ENCODE measurements around the gene GON7. TPM values are rescaled to one million over a fixed set of nuclear protein-coding genes. Genes with fewer than 3 reads are reported as not detected.
"Not testable (repeated sequence)": the region's sequence is repeated elsewhere in the genome, so short reads cannot be mapped to it uniquely, and the experiment has no call there.

The GON7 gene, protein sequence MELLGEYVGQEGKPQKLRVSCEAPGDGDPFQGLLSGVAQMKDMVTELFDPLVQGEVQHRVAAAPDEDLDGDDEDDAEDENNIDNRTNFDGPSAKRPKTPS
- total RNA-seq, result 10 to 100 TPM; 10.3 to 23.7 (median 15.6) TPM

DNA sequence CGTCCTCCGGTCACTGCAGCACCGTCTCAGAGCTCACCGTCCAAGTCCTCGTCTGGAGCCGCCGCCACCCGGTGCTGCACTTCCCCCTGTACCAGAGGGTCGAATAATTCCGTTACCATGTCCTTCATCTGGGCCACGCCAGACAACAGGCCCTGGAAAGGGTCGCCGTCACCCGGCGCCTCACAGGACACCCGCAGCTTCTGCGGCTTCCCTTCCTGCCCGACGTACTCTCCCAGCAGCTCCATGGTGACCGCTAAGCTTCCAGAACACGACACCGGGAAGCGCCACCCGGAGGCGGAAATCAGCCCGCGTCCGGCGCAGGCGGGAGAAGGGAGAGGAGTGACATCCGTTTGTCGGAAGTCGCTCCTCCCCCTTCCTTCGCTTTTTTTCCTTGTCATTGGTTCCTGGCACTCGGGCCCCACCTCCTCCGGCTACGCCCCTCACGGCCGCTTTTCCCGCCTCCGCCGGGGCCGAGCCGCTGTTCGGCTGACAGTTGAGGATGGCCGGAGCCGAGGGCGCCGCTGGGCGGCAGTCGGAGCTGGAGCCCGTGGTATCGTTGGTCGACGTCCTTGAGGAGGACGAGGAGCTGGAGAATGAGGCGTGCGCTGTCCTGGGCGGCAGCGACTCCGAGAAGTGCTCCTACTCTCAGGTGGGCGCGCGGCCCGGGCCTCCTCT is at the start of gene GON7, which contains the start of gene UBR7:
TSS of gene GON7 (minus strand) at position 273 of the 675 bp plus-strand sequence. CDS start at position 245, 28 bp downstream.
TSS of gene UBR7 (plus strand) at position 464 of the 675 bp plus-strand sequence. CDS start at position 500, 36 bp downstream.
- peak within 1 kb of the TSS; percentile 72 to 90 for H3K27ac ChIP-seq
- 0 to 3% (median 0%) methylated on average over 1 to 16 of the region's 65 CpGs; no CpG with 5 or more reads in 6 of the 10 experiments for WGBS, 10 experiments

DNA sequence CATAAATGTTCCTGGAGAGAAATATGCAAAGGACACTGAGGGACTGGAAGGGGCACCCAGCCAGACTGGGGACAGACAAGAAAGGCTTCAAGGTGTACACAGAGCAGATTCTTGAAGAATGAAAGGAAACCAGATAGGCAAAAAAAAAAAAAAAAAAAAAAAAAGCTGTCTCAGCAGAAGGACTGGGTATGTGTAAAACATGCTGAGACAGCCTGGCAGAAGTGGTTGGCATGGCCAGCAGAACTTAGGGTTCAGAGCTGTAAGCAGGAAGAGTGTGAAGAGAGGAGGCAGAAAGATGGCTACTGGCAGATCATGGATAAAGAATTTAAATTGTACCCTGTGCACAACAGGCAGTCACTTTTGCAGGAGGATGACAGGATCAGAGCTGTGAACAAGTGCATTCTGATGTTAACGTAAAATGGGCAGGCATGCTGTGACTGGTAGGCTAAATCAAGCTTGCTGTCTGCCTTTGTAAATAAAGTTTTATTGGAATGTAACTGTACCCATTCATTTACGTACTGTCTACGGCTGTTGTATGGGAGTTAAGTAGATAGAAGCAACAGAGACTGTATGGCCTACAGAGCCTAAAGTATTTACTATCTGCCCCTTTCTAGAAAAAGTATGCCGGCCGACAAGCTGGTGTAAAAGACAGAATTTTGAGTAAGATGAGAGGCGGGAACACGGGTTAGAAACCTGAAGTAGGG is 42.4 kb upstream of the GON7 start:
- ATAC-seq (replicated peaks in 6 of 8), result no peak
- Histone ChIP-seq H3K4me1 (replicated peaks in 1 of 2) (no peaks in the 10 kb centered on the region), H3K4me3 (no peak overlapping the region), H3K27ac (no peak overlapping the region)
- in situ Hi-C loops (cut with MboI; ENCODE audit: low pct_unique_long_range_greater_than_20kb in 2 of 9, low sequenced_read_pairs in 9 of 9, unreplicated experiment in 9 of 9), result loop anchor here in 2 of 9 experiments (25.0 kb wide), 2 partner anchors 288 to 363 kb away; no protein-coding TSS in a partner anchor
- WGBS, 10 experiments, result 85 to 100% (median 96%) methylated on average over 1 to 7 of the region's 7 CpGs

More for the DNA sequence above, at the start of gene GON7, which contains the start of gene UBR7:
- peak; percentile 88 to 95 (median 90) for ATAC-seq (replicated peaks in 6 of 8)
- Histone ChIP-seq H3K4me1 (replicated peaks in 1 of 2) (peaks cover 5 to 13% of the 10 kb centered on the region in 2 donors), H3K4me3 (peak within 1 kb of the TSS; percentile 58 to 79 (median 74))
- in situ Hi-C loops (cut with MboI; ENCODE audit: low pct_unique_long_range_greater_than_20kb in 2 of 9, low sequenced_read_pairs in 9 of 9, unreplicated experiment in 9 of 9), result no loop called here

DNA sequence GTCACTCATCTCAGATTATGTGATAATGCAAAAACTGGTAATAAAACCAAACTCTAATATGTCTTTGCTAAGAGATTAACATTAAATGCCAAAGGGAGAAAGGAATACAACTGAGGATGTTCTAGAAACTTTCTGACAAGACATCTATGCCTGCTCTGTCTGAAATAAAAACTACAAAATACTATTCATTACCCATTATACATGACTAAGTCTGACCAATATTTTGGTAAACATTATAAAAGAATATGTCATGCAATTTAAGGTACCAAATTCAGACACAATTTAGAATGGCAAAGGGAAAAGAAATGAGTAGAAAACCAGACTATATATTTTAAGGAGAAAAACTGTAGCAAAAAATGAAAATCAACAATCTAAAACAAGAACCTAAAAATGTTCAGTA is 39.7 kb upstream of the GON7 start:
- Histone ChIP-seq H3K27ac (no peak overlapping the region), H3K4me1 (replicated peaks in 1 of 2) (no peaks in the 10 kb centered on the region), H3K4me3 (no peak overlapping the region)
- in situ Hi-C loops (cut with MboI; ENCODE audit: low pct_unique_long_range_greater_than_20kb in 2 of 9, low sequenced_read_pairs in 9 of 9, unreplicated experiment in 9 of 9), result loop anchor here in 2 of 9 experiments (25.0 kb wide), 2 partner anchors 291 to 366 kb away; no protein-coding TSS in a partner anchor
- no peak for ATAC-seq (replicated peaks in 6 of 8)

DNA sequence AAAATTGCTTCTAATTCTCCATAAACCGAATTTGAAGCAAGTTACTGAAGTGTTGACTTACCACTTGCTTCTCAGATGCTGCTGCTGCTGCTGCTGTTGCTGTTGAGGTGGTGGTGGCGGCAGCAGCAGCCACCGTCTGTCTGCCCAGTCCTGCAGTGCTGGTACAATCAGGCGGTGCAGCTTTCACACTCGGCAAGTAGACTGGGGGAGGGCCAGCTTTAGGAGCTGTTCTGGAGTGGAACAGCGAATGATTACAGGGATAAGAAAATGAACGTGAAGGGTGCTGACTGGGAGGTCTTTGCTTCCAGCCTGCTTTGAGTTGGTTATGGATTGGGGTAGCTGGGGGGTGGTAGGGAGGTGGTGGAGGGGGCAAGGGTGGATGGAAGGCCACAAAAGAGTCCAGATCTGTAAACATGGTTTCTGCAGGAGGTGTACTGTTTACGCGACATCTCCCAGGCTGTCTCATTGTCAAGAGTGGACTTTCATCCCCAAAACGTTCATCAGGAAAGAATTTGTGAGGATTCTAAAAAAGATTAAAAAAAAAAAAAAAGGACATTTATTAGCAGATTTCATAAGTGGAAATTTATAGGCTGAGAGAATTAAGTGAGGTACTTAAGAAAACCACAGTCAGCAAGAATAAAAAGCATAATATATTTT is 39.0 kb upstream of the GON7 start:
- H3K4me3 ChIP-seq, result no peak overlapping the region
- ATAC-seq (replicated peaks in 6 of 8), result no peak
- H3K4me1 ChIP-seq (replicated peaks in 1 of 2), result no peaks in the 10 kb centered on the region
- 50 to 97% (median 81%) methylated on average over 1 to 7 of the region's 10 CpGs for WGBS, 10 experiments
- H3K27ac ChIP-seq, result no peak overlapping the region
- in situ Hi-C loops (cut with MboI; ENCODE audit: low pct_unique_long_range_greater_than_20kb in 2 of 9, low sequenced_read_pairs in 9 of 9, unreplicated experiment in 9 of 9), result loop anchor here in 2 of 9 experiments (25.0 kb wide), 2 partner anchors 291 to 366 kb away; no protein-coding TSS in a partner anchor

DNA sequence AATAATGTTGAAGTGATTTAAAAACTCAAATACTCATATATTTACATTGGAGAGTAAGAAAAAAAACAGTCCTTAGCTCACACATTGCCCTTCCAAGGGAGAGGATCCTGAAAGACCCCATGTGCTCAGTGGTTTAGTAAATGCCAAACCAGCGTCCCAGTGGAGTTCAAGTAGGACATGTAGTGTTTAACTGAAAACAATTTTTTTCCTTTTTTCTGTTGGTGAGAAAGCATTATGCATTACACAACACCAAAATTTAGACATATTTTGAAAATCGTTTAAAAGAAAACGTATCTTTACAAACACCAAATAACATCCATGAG is 33.8 kb upstream of the GON7 start:
- Histone ChIP-seq H3K27ac (no peak overlapping the region), H3K4me1 (replicated peaks in 1 of 2) (no peaks in the 10 kb centered on the region), H3K4me3 (no peak overlapping the region)
- in situ Hi-C loops (cut with MboI; ENCODE audit: low pct_unique_long_range_greater_than_20kb in 2 of 9, low sequenced_read_pairs in 9 of 9, unreplicated experiment in 9 of 9), result loop anchor here in 2 of 9 experiments (25.0 kb wide), 2 partner anchors 297 to 372 kb away; no protein-coding TSS in a partner anchor
- WGBS, 10 experiments, result 80 to 100% (median 89%) methylated on average over 1 to 3 of the region's 3 CpGs; no CpG with 5 or more reads in 1 of the 10 experiments
- no peak for ATAC-seq (replicated peaks in 6 of 8)

DNA sequence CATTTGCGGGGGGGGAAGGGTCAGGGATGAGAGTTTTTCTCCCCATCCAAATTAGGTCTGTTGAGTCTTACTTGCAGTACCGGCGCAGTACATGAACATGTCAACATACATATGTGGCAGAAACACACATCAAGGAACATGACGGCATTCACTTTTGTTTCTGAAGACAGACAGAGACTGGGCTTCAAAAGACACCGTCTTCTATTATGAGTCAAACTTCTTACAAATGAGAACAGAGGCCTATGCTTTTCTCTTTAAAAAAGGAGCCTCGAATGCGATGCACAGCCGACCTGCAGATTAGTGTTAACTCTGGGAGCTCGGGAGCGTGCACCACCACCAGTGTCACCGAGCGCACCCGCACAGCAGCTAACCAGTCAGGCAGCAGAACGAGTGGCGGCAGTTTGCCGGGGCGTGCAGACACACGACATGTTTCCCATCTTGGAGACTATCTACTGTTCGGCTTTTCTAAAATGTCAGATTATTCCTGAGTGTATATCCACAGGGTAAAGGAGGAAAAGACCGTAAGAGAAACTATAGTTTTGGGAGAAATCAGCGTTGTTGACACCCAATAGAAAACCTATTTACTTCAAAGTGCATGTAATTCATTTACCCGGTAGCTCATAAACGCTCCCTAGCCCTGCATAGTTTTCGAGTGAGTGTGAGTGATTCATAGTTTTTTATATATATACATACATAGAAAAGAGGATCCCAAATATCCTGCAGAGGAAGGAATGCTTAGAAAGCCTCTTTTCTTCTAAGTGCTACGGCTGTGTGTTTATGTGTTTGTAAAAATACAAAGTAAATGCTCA is 33.2 kb upstream of the GON7 start:
- Histone ChIP-seq H3K4me1 (replicated peaks in 1 of 2) (no peaks in the 10 kb centered on the region), H3K27ac (no peak overlapping the region), H3K4me3 (no peak overlapping the region)
- 51 to 100% (median 91%) methylated on average over 3 to 20 of the region's 25 CpGs for WGBS, 10 experiments
- in situ Hi-C loops (cut with MboI; ENCODE audit: low pct_unique_long_range_greater_than_20kb in 2 of 9, low sequenced_read_pairs in 9 of 9, unreplicated experiment in 9 of 9), result loop anchor here in 2 of 9 experiments (25.0 kb wide), 2 partner anchors 297 to 372 kb away; no protein-coding TSS in a partner anchor
- no peak for ATAC-seq (replicated peaks in 6 of 8)

DNA sequence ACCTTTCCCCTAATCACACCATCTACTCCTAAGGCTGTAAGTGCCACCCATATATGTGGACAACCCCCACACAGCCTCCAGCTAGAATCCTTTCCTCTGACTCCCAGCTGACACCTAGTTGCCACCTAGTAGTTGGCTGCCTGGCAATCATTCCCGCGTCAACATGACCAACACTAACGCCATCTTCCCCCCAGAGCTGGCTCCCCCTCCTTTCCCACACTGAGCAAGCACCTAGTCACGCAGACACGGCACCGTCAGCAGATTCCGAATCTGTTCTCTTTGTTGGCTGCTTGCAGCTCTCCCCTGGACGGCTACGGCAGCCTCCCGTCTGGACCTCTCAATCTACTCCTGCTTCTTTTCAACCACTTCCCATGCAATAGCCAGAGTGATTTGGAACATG is 27.9 kb upstream of the GON7 start:
- in situ Hi-C loops (cut with MboI; ENCODE audit: low pct_unique_long_range_greater_than_20kb in 2 of 9, low sequenced_read_pairs in 9 of 9, unreplicated experiment in 9 of 9), result loop anchor here in 2 of 9 experiments (25.0 kb wide), 2 partner anchors 303 to 378 kb away; no protein-coding TSS in a partner anchor
- WGBS, 10 experiments, result 0 to 89% (median 77%) methylated on average over 1 to 7 of the region's 10 CpGs; no CpG with 5 or more reads in 4 of the 10 experiments
- peak in 2 of 8 experiments; percentile 20 to 27 for ATAC-seq (replicated peaks in 6 of 8)
- no peak overlapping the region for H3K27ac ChIP-seq
- no peak overlapping the region for H3K4me3 ChIP-seq
- H3K4me1 ChIP-seq (replicated peaks in 1 of 2), result no peaks in the 10 kb centered on the region

DNA sequence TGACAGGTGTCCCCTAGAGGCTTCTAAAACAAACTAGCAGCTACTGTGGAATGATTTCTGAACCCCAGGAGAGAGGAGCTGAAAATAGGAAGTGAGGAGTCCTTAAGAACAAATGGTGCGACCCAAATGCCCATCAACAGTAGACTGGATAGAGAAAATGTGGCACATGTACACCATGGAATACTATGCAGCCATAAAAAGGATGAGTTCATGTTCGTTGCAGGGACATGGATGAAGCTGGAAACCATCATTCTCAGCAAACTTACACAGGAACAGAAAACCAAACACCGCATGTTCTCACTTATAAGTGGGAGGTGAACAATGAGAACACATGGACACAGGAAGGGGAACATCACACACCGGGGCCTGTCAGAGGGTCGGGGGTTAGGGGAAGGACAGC is 26.2 kb upstream of the GON7 start:
- H3K4me1 ChIP-seq (replicated peaks in 1 of 2); H3K27ac ChIP-seq; ATAC-seq (replicated peaks in 6 of 8); H3K4me3 ChIP-seq: not testable (repeated sequence)
- in situ Hi-C loops (cut with MboI; ENCODE audit: low pct_unique_long_range_greater_than_20kb in 2 of 9, low sequenced_read_pairs in 9 of 9, unreplicated experiment in 9 of 9), result loop anchor here in 2 of 9 experiments (25.0 kb wide), 2 partner anchors 304 to 379 kb away; no protein-coding TSS in a partner anchor
- 60 to 100% (median 91%) methylated on average over 1 to 4 of the region's 5 CpGs; no CpG with 5 or more reads in 4 of the 10 experiments for WGBS, 10 experiments

DNA sequence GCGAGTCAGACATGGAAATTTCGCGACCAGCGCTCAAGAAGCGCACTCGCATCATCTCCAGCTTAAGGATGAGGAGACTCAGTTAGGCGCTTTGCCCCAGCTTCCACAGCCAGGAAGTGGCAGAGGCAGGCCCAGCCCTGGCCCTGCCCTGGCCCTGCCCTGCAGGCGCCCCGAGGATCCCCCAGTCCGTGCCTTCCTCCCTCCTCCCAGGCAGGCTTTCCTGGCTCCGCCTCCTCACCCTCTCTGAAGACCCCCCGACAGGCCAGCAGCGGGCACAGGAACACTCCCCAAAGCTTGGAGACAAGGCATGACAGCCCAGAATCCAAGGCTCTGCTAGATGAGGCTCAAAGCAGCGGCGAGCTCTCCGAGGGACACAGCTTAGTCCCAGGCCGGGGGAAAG is 25.3 kb upstream of the GON7 start:
- in situ Hi-C loops (cut with MboI; ENCODE audit: low pct_unique_long_range_greater_than_20kb in 2 of 9, low sequenced_read_pairs in 9 of 9, unreplicated experiment in 9 of 9), result loop anchor here in 2 of 9 experiments (25.0 kb wide), 2 partner anchors 305 to 380 kb away; no protein-coding TSS in a partner anchor
- H3K27ac ChIP-seq, result no peak overlapping the region
- H3K4me1 ChIP-seq (replicated peaks in 1 of 2), result no peaks in the 10 kb centered on the region
- no peak overlapping the region for H3K4me3 ChIP-seq
- WGBS, 10 experiments, result 40 to 90% (median 71%) methylated on average over 1 to 6 of the region's 17 CpGs; no CpG with 5 or more reads in 7 of the 10 experiments
- no peak for ATAC-seq (replicated peaks in 6 of 8)

DNA sequence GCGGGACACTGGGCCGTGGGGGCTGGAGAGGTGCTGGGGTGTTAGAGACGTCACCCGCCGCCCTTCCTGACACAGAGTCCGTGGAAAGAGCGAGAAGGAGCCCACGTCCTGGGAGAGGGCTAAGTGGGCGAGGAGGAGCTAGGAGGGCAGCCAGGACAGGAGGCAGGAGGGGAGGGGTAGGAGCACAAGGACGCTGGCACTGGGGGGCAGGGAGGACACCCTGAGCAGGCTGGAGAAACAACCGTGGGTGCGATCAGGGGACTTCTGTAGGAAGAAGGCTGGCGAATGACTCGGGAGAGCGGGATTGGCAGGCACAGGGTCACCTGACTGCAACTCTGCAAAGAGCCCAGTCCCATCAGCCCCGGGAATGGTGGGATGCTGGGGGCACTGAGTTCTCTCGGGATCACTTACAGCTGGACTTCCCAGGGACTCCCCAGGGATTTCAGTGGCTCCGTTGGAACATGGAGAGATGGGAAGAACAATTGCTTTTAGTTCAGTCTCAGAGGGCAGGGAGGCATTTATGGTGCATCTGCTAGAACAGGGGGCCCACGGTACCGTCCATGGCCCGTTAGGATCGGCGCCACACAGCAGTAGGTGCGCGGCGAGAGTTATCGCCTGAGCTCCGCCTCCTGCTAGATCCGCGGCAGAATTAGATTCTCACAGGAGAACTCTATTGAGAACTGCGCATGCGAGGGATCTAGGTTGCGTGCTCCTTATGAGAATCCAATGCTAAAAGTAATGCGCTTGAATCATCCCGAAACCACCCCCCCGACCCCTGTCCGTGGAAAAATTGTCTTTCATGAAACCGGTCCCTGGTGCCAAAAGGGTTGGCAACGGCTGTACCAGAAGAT is 24.5 kb upstream of the GON7 start:
- Histone ChIP-seq H3K4me1 (replicated peaks in 1 of 2) (no peaks in the 10 kb centered on the region), H3K27ac (no peak overlapping the region), H3K4me3 (no peak overlapping the region)
- in situ Hi-C loops (cut with MboI; ENCODE audit: low pct_unique_long_range_greater_than_20kb in 2 of 9, low sequenced_read_pairs in 9 of 9, unreplicated experiment in 9 of 9), result loop anchor here in 2 of 9 experiments (25.0 kb wide), 2 partner anchors 306 to 381 kb away; no protein-coding TSS in a partner anchor
- peak in 4 of 8 experiments; percentile 4 to 84 (median 76) for ATAC-seq (replicated peaks in 6 of 8)
- 0 to 95% (median 89%) methylated on average over 2 to 15 of the region's 39 CpGs; no CpG with 5 or more reads in 3 of the 10 experiments for WGBS, 10 experiments

DNA sequence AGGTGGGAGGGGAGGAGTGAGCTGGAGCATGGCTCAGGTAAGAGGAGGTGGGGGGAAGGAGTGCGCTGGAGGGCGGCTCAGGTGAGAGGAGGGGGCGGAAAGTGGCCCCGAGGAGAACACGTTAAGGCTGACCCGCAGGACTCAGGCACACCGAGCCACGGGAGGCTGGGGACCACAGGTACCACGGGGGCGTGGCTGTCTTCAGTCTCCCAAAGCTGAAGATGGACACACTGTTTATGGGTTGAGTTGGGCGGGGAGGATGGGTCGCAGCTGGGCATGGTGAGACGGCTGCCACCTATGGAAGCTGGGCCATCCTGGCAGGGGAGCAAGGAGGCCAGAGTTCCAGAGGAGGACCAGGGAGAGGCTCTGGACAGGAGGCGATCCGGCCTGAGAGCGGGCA is 23.7 kb upstream of the GON7 start:
- in situ Hi-C loops (cut with MboI; ENCODE audit: low pct_unique_long_range_greater_than_20kb in 2 of 9, low sequenced_read_pairs in 9 of 9, unreplicated experiment in 9 of 9), result loop anchor here in 2 of 9 experiments (25.0 kb wide), 2 partner anchors 307 to 382 kb away; no protein-coding TSS in a partner anchor
- Histone ChIP-seq H3K27ac (no peak overlapping the region), H3K4me3 (no peak overlapping the region), H3K4me1 (replicated peaks in 1 of 2) (no peaks in the 10 kb centered on the region)
- 67 to 100% (median 95%) methylated on average over 1 to 2 of the region's 16 CpGs; no CpG with 5 or more reads in 6 of the 10 experiments for WGBS, 10 experiments
- ATAC-seq (replicated peaks in 6 of 8), result no peak
